Inflammatory macrophage treated with lipopolysaccharide for 4 hours (primary cell): ENCODE measurements around the gene GCGR.

Experiments
- DNase-seq: peaks from one replicate; pipeline ENCODE4 v3.0.0-alpha.2; 2020

The GCGR gene

GRCh38 chr17:81852237-81852636 is 48.3 kb downstream of the GCGR start:
- DNase-seq, result no peak

- DNase-seq, result no peak
Measured at GRCh38 chr17:81854974-81855774, 51.2 kb downstream of the GCGR start.

GRCh38 chr17:81858170-81858966 is 54.4 kb downstream of the GCGR start:
- DNase-seq, result no peak

- peak; percentile 28 for DNase-seq
Measured at GRCh38 chr17:81858967-81859905, 55.3 kb downstream of the GCGR start.

GRCh38 chr17:81859906-81860755 is 56.2 kb downstream of the GCGR start, which contains the start of gene P4HB:
Gene P4HB, minus strand, starts transcription at chr17:81860535. Its CDS starts 64 bp downstream, at chr17:81860471.
- DNase-seq, result peak; percentile 24

GRCh38 chr17:81860756-81861568 is 57.0 kb downstream of the GCGR start:
- peak; percentile 100 for DNase-seq

- DNase-seq, result no peak
Measured at GRCh38 chr17:81863123-81863675, 59.2 kb downstream of the GCGR start.
